ENCODE data around the gene CMTM5. TPM values are rescaled to one million over a fixed set of nuclear protein-coding genes. Genes with fewer than 3 reads are reported as not detected.

Gene CMTM5
- total RNA-seq, 1 experiment from 2014 or later: not detected

- no peak for TF ChIP-seq CBX3 (IDR thresholded peaks at IDR 0.05; ENCODE audit: low read depth)
- TF ChIP-seq MAX (IDR thresholded peaks at IDR 0.05): no peak
- no peak for TF ChIP-seq SRF (IDR thresholded peaks at IDR 0.05; ENCODE audit: low read depth)
- no peak for TF ChIP-seq EZH2phosphoT487 (IDR thresholded peaks at IDR 0.05; ENCODE audit: borderline replicate concordance)
- TF ChIP-seq YY1 (IDR thresholded peaks at IDR 0.05; ENCODE audit: extremely low read depth, insufficient replicate concordance, low read depth, low read length): no peak
- TF ChIP-seq POLR2A (IDR thresholded peaks at IDR 0.05; ENCODE audit: borderline replicate concordance, extremely low read depth, insufficient read depth, insufficient read length): no peak
- POLR2A ChIA-PET: no interaction called here
Measured at GRCh38 chr14:23406725-23407355, 30.0 kb downstream of the CMTM5 start.

GRCh38 chr14:23407516-23408306, 30.9 kb downstream of the CMTM5 start, which contains the start of gene MYH6:
Gene MYH6 (minus strand): TSS chr14:23408273. CDS start chr14:23407223, 1,050 bp downstream.
- Histone ChIP-seq H3K27ac (ENCODE audit: low read depth, low read length) (no peak within 1 kb of the TSS), H3K4me1 (ENCODE audit: control insufficient read depth in 1 of 2, insufficient read depth in 2 of 2, low read length in 2 of 2) (no peaks in the 10 kb centered on the region), H2AFZ (ENCODE audit: low read depth, low read length, poor library complexity, severe bottlenecking) (no peak within 1 kb of the TSS), H4K20me1 (ENCODE audit: insufficient read depth) (no peaks in the 10 kb centered on the region), H3K4me3 (replicated peaks in 1 of 2; ENCODE audit: low read depth in 1 of 2, low read length in 2 of 2) (no peak within 1 kb of the TSS), H3K36me3 (ENCODE audit: control insufficient read depth in 1 of 2, insufficient read depth in 2 of 2, low read length in 2 of 2) (no peaks in the 10 kb centered on the region), H3K9me2 (ENCODE audit: insufficient read depth) (no peaks in the 10 kb centered on the region), H3K79me2 (ENCODE audit: insufficient read depth, low read length) (no peaks in the 10 kb centered on the region), H3K9me3 (ENCODE audit: control insufficient read depth in 1 of 2, insufficient read depth in 1 of 2, low read depth in 1 of 2, low read length in 2 of 2) (no peaks in the 10 kb centered on the region), H3K27me3 (ENCODE audit: insufficient read depth, low read length) (peaks cover 26% of the 10 kb centered on the region; the same call in 1 of the 2 replicates), H3K4me2 (ENCODE audit: low read length) (no peak within 1 kb of the TSS), H3K9ac (ENCODE audit: low read length) (no peak within 1 kb of the TSS)
- intact Hi-C loops (cut with micrococcal nuclease): no loop called here
- ChIA-PET POLR2A (no interaction called here), RAD21 (ENCODE audit: low non-redundant PET in 1 of 2, low total read pairs in 2 of 2, uncharacterized antibody in 2 of 2, unreplicated experiment in 2 of 2) (no interaction called here), CTCF (no interaction called here)
- no TSS peak for BruUV-seq (replicated peaks)
- no peak for ATAC-seq
- DNase-seq (ENCODE audit: low read depth, low spot score): no peak
- TF ChIP-seq CEBPB (IDR thresholded peaks at IDR 0.05; ENCODE audit: low read depth) (no peak), SP1 (IDR thresholded peaks at IDR 0.05; ENCODE audit: low read depth) (no peak), JUND (IDR thresholded peaks at IDR 0.05) (no peak), TCF7L2 (IDR thresholded peaks at IDR 0.05; ENCODE audit: borderline replicate concordance, extremely low read depth, insufficient read depth, insufficient read length) (no peak), EZH2 (IDR thresholded peaks at IDR 0.05) (no peak), POLR2AphosphoS5 (IDR thresholded peaks at IDR 0.05; ENCODE audit: low read depth, low read length) (no peak), FOSL1 (IDR thresholded peaks at IDR 0.05; ENCODE audit: low read depth) (no peak), ZFX (IDR thresholded peaks at IDR 0.05) (no peak), RAD21 (IDR thresholded peaks at IDR 0.05; ENCODE audit: low read depth) (no peak), ELF1 (IDR thresholded peaks at IDR 0.05; ENCODE audit: borderline replicate concordance, low read depth) (no peak), POLR2A (IDR thresholded peaks at IDR 0.05; ENCODE audit: borderline replicate concordance, extremely low read depth, insufficient read depth, insufficient read length) (no peak), SRF (IDR thresholded peaks at IDR 0.05; ENCODE audit: low read depth) (no peak), ZNF274 (IDR thresholded peaks at IDR 0.05; ENCODE audit: low read depth, low read length) (no peak), CBX3 (IDR thresholded peaks at IDR 0.05; ENCODE audit: low read depth) (no peak)
- TF ChIP-seq, protein P1, sequence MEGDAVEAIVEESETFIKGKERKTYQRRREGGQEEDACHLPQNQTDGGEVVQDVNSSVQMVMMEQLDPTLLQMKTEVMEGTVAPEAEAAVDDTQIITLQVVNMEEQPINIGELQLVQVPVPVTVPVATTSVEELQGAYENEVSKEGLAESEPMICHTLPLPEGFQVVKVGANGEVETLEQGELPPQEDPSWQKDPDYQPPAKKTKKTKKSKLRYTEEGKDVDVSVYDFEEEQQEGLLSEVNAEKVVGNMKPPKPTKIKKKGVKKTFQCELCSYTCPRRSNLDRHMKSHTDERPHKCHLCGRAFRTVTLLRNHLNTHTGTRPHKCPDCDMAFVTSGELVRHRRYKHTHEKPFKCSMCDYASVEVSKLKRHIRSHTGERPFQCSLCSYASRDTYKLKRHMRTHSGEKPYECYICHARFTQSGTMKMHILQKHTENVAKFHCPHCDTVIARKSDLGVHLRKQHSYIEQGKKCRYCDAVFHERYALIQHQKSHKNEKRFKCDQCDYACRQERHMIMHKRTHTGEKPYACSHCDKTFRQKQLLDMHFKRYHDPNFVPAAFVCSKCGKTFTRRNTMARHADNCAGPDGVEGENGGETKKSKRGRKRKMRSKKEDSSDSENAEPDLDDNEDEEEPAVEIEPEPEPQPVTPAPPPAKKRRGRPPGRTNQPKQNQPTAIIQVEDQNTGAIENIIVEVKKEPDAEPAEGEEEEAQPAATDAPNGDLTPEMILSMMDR (IDR thresholded peaks at IDR 0.05 in 2 of 3, conservative IDR thresholded peaks at IDR 0.05 in 1 of 3; ENCODE audit: borderline replicate concordance in 1 of 3, insufficient read depth in 1 of 3, low read depth in 2 of 3, low read length in 2 of 3): no peak
- TF ChIP-seq, protein P2, sequence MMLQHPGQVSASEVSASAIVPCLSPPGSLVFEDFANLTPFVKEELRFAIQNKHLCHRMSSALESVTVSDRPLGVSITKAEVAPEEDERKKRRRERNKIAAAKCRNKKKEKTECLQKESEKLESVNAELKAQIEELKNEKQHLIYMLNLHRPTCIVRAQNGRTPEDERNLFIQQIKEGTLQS (IDR thresholded peaks at IDR 0.05): no peak

More at GRCh38 chr14:23406725-23407355, 30.0 kb downstream of the CMTM5 start:
- no TSS peak for BruUV-seq (replicated peaks)
- no peak overlapping the region for H3K9ac ChIP-seq (ENCODE audit: low read length)
- no peak overlapping the region for H3K4me3 ChIP-seq (replicated peaks in 1 of 2; ENCODE audit: low read depth in 1 of 2, low read length in 2 of 2)
- H3K9me2 ChIP-seq (ENCODE audit: insufficient read depth): no peaks in the 10 kb centered on the region
- no peaks in the 10 kb centered on the region for H4K20me1 ChIP-seq (ENCODE audit: insufficient read depth)
- H3K9me3 ChIP-seq (ENCODE audit: control insufficient read depth in 1 of 2, insufficient read depth in 1 of 2, low read depth in 1 of 2, low read length in 2 of 2): no peaks in the 10 kb centered on the region
- H3K4me1 ChIP-seq (ENCODE audit: control insufficient read depth in 1 of 2, insufficient read depth in 2 of 2, low read length in 2 of 2): no peaks in the 10 kb centered on the region
- H3K79me2 ChIP-seq (ENCODE audit: insufficient read depth, low read length): no peaks in the 10 kb centered on the region
- no peak for ATAC-seq
- H3K4me2 ChIP-seq (ENCODE audit: low read length): no peak overlapping the region
- H3K36me3 ChIP-seq (ENCODE audit: control insufficient read depth in 1 of 2, insufficient read depth in 2 of 2, low read length in 2 of 2): no peaks in the 10 kb centered on the region
- intact Hi-C loops (cut with micrococcal nuclease): no loop called here
- peaks cover 26% of the 10 kb centered on the region; the same call in 1 of the 2 replicates for H3K27me3 ChIP-seq (ENCODE audit: insufficient read depth, low read length)
- H2AFZ ChIP-seq (ENCODE audit: low read depth, low read length, poor library complexity, severe bottlenecking): no peak overlapping the region
- CTCF ChIA-PET: no interaction called here
- H3K27ac ChIP-seq (ENCODE audit: low read depth, low read length): no peak overlapping the region
- RAD21 ChIA-PET (ENCODE audit: low non-redundant PET in 1 of 2, low total read pairs in 2 of 2, uncharacterized antibody in 2 of 2, unreplicated experiment in 2 of 2): no interaction called here
- DNase-seq (ENCODE audit: low read depth, low spot score): no peak

Data from HCT116 (cell line).